ENCODE measurements around the gene NCF4.

The NCF4 gene

GRCh38 chr22:36922105-36922608 is 61.4 kb downstream of the NCF4 start:
- DNase-seq (ENCODE audit: low read depth): no peak

- no peak for DNase-seq (ENCODE audit: low read depth)
Measured at GRCh38 chr22:36922711-36923110, 61.9 kb downstream of the NCF4 start.

- DNase-seq (ENCODE audit: low read depth): no peak
Measured at GRCh38 chr22:36923131-36923788, 62.5 kb downstream of the NCF4 start.

- no peak for DNase-seq (ENCODE audit: low read depth)
Measured at GRCh38 chr22:36924151-36924698, 63.4 kb downstream of the NCF4 start.

- no peak for DNase-seq (ENCODE audit: low read depth)
Measured at GRCh38 chr22:36925388-36926290, 64.8 kb downstream of the NCF4 start.

- no peak for DNase-seq (ENCODE audit: low read depth)
Measured at GRCh38 chr22:36926309-36926708, 65.5 kb downstream of the NCF4 start.

- no peak for DNase-seq (ENCODE audit: low read depth)
Measured at GRCh38 chr22:36926721-36927435, 66.1 kb downstream of the NCF4 start.
